Activated CD8-positive, alpha-beta memory T cell treated with anti-CD3 and anti-CD28 coated beads for 1 hour (primary cell): ENCODE data around the gene PTCH2.
"Not testable (repeated sequence)": the region's sequence is repeated elsewhere in the genome, so short reads cannot be mapped to it uniquely, and the experiment has no call there.

Experiments used
- DNase-seq, 2 donors: peaks; one replicate each; pipeline ENCODE4 v3.0.0-alpha.2; 2020; ENCODE audit warnings: low read depth in 1 of 2; ENCODE audit errors: extremely low read depth in 1 of 2

The PTCH2 gene

DNA sequence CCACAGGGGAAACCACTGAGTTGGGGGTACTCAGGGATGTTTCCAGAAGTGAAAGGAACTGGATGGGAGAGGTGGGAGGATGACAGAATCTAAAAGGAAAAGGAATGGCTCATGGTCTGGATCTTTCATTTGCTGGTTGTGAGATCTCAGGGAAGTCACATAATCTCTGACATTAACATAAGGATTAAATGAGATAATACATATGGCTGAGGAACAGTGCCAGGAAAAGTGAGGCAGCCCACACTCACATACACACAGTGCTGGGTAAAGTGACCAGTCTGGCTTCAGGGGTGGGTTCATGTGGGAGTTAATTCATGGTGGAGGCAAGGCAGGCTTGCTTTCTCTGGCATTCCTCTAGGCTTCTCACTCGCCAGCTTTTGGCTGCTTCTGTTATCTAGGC is 3.9 kb upstream of the PTCH2 start:
- DNase-seq = no peak

DNA sequence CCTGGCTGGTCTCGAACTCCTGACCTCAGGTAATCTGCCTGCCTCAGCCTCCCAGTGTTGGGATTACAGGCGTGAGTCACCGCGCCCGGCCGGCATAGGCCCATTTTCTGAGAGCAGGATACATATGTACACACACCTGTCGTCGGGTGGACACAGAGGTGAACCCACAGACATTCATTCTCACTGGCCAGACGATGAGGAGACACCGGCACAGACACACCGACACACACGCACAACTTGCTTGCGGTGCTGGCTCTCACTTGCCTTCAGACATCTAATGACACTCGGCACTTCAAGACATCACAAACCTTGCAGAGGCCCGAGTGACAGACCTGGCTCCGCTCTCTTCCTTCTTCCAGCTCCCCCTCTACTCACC is 579 bp downstream of the PTCH2 start:
- no peak for DNase-seq

DNA sequence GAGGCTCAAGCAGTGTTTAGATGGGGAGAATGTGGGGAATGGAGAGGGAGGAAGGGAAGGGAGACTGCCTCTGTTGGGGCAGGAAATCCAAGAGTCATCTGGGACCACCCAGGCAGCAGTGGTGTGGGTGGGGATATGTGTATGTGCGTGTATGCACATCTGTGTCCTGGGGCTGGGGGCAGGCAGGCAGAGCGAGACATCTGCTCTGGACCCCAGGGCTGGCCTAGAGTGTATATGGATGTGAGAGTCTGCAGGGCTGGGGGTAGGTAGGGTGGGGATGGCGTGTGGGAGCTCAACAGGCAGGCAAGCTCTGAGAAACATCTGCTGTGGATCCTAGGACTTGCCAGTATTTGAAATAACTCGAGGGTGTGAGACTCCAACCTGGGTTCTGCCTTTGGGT is 3.5 kb downstream of the PTCH2 start:
- no peak for DNase-seq

DNA sequence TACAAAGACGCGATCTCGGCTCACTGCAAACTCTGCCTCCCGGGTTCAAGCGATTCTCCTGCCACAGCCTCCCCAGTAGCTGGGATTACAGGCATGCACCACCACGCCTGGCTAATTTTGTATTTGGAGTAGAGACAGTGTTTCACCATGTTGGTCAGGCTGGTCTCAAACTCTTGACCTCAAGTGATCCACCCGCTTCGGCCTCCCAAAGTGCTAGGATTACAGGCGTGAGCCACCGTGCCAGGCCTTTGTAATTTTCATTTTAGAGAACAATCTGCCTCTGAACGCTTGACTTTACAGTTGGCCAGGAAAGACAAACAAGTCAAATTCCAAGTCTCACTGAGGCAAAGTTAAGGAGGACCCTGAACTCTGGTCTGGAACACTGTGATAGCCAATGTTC is 4.8 kb downstream of the PTCH2 start:
- not testable (repeated sequence) for DNase-seq

DNA sequence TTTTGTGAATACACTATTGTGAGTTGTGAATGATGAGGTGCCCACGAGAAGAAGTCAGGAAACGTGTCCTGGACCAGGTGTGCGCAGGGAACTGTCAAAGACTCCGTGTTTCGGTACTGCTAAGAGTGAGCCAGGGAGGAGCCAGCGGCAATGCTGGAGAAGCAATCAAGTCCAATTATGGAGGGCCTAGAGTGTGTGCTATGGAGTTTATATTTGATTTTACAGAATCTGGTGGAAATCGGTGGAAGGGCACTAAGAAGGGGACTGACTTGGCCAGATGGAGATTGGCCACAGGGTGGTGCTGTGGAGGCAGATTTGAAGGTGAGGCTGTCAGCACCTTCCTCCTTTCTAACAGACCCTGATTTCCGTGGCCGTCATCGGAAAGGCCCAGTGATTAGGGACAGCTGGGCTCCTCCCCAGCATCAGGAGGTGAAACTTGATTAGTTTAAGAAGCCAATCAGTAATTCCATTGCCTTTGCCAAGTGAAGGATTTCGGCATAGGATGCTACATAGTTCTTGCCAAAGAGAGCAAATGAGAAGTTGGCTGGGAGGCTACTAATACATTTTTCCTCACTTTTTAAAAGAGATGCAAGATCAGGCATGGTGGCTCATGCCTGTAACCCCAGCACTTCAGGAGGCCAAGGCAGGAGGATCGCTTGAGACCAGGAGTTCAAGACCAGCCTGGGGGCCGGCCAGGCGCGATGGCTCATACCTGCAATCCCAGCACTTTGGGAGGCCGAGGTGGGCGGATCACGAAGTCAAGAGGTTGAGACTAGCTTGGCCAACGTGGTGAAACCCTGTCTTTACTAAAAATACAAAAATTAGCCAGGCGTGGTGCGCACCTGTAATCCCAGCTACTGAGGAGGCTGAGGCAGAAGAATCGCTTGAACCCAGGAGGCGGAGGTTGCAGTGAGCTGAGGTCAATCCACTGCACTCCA is 7.0 kb downstream of the PTCH2 start:
- peak; percentile 71 to 79 for DNase-seq

DNA sequence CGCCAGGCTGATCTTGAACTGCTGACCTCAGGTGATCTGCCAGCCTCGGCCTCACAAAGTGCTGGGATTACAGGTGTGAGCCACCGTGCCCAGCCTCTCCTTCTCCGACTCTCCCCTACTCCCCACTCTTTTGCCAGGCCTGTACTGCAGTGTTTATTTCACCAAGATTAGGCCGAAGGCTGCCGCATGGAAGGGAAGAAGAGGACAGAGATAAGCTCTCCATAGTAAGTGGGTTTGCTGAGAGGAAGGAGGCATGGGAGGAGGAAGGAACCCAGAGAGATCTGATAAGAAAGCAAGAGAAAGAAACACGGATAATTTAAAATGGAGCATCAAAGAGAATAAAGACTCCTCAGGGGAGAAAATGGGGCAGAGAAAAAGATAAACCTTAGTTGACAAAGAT is 8.7 kb downstream of the PTCH2 start:
- DNase-seq = no peak

DNA sequence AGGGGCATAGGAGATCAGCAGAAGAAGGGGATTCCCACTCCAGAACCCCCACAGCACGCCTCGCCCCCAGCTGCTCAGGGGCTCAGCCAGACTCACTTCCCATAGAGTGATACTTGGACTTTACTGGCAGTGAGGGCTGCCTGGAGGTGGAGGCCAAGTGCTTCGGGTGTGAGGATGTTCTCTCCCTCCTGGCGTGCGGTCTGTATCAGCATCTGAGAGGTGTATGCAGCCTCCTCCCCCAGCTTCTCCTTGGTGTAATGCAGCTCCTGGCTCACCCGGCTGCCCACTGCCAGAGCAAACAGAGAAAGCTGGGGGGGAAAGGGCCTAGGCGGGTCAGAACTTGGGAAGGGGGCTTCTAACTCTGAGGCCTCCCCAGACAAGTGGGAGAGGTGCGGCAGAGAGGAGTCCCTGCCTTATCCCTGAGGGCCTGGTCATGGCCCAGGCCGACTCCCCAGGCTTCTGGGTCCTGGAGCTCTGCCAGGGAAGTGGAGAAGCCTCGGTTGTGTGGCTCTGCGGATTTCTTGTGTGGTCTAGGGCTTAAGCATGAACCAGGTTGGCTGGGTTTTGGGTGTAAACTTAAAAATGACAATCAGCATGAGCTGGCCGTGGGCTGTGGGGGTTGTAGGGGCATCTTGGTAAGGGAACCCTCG is 10.9 kb downstream of the PTCH2 start:
- no peak for DNase-seq

DNA sequence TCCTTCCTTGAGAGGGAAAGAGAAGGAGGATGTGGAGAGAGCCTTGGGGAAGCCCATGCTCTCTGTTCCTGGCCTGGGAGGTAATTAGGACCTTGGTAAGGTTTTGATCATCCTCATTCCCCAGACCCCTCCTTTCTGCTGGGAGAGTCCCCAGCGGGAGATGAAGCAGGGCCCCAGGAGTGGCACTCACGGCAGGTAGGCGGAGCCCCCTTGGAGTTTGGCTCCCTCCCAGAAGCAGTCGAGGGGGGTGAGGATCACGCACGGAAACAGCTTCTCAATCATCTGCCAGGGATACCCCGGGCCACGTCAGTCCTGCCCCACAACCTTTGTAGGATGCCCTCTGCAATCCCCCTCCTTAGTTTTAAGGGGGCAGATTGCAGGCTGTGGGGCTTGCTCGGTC is 11.5 kb downstream of the PTCH2 start:
- no peak for DNase-seq

DNA sequence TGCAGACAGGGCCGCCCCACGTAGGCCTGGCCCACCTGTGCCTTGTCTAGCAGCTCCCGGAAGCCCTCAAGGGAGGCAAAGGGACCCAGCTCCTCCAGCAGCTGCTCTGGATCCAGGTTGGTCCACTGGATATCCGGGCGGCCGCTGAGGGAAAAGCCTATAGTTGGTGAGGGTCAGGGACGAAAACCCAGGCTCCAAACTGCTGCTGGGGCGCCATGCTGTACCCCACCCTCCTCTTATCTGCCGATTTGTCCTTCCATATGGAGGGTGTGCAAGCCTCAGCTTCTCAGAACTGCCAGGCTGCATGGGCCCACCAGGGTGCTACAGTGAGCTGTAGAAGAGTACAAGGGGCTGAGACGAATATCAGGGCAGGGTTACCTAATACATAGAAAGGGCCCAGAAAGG is 12.2 kb downstream of the PTCH2 start:
- DNase-seq = no peak

DNA sequence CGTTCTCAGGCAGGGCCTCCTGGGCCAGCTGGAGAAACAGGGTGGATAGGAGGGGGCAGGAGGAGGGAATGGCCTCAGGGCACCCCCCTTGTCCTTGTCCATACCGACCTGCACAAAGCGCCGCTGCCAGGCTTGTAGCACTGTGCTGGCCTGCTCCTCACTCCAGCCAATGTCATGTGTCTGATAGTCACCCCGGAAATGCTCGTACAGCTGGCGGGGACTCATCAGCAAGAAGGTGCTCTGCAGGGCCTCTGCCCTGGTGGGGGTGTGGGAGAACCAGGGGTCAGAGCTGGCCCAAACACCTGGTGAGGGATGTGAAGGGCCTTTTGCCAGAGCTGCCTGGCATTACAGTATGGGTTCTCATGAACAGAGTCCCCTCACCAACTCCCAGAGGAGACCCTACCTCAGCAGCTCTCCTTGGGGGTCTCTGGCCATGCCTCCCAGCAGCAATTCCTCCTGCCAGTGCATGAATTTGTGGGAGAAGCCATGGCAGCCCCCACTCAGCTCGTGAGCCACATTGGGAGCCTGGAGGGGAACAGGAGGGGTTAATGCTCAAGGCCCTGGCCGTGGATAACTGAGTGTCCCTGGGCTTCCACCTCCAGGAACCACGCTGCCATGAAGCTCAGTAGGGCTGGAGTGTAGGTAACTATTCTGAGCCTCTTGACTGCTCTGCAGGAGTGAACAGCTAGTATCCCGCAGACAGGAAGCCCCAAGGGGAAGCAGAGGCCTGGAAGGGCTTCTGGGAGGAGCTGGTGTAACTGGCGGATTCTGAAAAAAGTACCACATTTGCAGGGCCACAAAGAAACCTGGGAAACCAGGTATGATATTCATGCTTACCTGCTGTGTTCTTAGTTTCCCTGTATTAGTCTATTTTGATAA is 13.3 kb downstream of the PTCH2 start:
- no peak for DNase-seq

DNA sequence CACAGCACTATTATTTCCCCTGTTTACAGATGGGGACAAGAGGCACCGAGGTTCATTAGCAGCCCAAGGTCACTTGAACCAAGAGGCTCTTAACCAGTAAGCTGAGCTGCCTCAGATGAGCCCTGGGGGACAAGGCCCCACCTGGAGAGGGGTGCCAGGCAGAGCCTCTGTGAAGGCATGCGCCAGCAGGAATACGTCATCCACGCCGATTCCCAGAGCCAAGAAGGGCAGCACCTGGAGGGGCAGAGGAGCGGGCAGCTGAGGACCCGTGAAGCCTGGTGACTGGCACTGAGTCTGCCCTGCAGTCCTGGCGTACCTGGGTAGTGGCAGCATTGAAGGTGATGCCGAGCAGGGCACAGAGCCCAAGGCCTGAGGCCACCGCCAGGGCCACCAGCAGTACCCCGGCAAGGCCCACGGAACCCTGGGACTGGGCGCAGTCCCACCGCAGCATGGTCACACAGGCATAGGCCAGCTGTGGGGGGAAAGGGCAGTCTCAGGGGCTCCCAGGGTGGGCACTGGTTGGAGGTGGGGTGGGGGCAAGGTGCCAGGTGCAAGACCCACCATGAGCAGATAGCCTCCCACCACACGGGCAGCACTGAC is 14.1 kb downstream of the PTCH2 start:
- DNase-seq = no peak

DNA sequence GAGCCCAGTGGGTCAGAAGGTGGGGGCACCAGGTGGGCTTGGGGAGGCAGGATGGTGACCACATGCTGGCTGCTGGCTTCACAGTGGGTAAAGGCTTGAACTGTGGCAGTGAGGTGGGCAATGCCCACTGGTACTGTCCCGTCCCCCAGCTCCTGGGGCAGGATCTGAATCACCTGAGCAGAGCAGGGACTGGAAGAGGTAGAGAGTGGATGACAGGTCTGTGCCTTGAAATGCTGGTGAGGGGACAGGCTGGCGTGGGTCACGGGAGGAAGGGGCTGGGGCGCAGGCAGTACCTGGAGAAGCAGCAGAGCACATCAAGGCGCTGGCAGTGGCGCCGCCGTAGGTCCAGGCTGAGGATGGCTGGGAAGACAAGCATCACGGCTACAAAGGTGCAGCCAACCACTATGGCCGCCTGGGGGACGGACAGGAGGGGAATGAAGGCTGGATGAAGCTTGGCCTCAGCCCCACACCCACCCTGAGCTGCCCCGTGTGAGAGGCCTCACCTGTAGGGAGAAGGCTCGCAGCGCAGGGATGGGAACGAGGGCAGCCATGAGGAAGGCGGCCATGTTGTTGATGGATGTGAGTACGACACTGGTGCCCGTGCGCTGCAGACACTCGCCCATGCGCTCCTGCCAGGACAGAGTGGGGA is 14.9 kb downstream of the PTCH2 start:
- DNase-seq = no peak

DNA sequence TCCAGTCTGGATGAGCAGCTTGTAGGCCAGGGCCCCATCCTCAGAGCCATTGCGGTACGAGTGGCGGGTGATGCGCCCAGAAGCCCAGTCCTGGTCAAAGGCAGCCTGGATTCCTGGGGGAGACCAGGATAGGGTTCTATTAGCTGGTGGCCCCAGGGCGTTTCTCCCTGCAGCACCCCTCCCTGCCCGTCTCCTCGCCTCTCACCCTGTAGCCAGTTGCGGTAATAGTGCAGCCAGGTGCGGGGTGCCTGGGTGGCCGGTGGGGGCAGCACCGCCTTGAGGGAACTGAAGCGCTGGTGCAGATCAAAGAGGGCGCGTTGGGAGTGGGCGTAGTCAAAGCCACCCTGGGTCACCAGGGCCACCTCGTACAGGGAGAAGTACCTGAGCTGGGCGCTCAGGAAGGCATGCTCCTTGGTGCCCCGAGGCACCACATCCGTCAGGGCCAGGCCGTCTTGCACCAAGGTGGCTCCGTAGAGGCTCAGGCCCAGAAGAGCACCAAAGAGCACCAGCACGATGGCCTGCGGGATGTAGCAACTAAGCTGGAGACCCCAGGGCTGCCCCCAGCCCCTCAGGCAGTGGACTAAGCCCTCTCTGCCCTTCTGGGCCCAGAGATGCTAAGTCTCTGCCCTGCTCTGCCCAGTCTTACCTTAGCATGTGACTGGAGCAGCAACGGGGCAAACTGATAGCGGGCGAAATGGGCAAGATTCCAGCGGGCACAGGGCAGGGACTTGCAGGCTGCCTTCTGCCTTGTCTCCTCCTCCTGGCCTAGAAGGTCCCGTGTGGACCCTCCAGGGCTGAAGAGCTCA is 15.7 kb downstream of the PTCH2 start:
- DNase-seq = no peak

DNA sequence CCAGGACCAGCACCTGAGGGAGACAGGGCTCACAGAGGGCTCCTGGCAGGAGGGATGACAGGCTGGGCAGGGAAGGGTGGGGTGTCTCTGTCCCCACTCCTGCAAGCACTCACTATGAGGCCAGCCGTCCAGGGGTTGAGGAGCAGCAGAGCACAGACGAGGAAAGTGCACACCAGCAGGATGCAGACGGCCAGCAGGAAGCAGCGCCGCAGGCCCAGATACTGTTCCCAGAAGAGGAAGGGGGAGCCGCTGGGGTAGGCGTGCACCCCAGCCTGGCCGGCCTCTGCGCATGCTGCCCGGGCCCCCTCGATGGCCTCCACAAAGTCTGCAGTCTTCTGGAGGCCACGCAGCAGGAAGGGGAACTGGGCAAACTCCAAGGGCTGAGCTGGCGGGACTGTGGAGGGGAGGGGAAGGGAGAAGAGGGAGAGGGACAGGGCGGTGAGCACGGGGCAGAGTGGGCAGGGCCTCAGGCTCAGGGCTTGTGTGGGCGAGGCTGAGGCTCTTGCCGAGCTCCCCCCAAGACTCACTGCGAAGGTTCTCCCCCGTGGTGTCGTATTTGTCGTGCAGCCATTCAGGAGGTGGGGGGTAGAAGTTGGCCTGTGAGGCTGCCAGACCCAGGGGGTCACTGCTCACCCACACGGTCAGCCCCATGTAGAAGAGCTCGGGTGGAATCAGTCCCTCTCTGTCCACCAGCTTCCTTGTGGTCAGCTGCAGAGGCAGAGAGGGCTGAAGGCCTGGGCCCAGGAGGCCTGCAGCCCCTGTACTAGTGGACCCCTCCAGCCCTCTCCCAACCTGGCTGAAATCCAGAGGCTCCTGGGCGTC is 16.5 kb downstream of the PTCH2 start:
- DNase-seq = no peak

DNA sequence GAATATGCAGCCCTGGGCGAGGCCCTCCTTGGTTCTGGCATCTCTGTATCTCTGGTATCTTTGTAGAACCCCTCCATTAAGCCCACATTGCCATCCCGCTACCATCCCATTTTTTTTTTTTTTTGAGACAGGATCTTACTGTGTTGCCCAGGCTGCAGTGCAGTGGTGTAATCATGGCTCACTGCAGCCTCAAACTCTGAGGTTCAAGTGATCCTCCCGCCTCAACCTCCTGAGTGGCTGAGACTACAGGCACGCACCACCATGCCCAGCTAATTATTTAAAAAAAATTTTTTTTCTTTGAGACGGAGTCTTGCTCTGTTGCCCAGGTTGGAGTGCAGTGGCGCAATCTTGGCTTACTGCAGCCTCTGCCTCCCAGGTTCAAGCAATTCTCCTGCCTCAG is 18.7 kb downstream of the PTCH2 start:
- not testable (repeated sequence) for DNase-seq

DNA sequence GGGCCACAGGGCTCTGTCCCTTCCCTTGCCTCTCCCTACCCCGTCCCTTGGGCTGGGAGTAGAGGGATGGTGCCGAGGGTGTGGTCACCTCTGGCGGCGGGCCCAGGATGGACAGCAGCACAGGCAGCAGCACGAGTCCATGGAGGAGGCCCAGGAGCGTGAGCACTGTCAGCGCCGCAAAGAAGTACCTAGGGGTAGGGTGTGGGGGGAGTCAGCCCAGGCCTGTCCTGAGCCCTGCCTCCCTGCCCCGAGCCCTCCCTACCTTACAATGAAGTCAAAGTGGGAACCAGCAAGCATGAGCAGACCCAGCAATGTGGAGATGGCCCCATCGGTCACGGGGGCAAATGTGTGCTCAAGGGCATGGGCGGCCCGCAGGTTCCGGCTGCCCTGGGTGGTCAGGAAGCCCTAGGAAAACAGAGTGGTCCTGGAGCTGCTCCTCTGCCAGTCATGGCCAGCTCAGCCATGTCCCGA is 20.0 kb downstream of the PTCH2 start:
- no peak for DNase-seq

DNA sequence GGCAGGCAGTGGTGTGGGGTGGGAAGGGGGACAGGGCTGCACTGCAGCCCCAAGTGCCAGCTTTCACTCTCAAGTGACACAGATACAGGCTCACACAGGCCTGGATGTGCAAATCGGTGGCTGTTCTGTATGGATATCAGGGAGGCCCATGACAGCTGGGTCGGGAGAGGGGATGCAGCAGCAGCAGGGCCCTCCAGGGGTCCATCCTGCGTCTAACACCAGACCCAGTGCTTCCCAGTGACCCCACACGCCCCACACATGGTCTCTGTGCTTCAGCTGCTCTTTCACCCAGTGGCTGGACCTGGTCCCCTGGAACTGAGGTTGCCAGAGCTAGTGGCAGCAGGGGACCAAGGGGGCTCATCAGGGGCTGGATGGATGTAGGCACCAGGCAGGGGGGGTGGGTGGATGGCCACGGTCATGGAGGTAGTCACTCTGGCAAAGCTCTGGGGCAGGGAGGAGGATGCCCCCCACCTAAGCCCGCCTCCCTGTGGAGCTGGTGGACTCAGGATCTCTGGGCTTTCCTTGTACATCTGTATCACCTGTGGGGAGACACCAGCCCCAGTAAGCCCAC is 20.8 kb downstream of the PTCH2 start:
- no peak for DNase-seq

DNA sequence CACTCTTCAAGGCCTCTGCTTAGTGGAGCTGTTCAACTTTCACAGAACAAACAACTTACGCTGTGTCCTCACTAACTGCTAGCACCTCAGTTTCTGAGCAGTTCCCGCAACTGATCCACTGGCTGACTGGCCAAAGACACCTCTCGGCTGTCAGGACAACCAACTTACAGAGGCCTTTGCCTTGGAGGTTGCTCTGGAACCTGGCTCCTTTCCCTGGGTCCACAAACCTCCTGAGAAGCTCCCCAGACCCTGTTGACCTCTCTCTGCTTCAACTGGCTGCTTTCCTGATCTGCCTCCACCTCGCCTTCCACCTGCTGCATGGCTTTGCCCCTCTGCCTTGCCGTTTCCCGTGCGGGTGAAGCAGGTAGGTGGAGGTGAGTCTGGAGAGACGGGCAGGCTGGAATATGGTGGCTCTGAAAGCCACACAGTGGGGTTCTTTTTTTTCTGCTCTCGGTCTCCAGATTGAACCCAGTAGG is 21.8 kb downstream of the PTCH2 start:
- DNase-seq = no peak
